HCT116 (cell line): ENCODE data around the gene GSPT1. TPM values are rescaled to one million over a fixed set of nuclear protein-coding genes. Genes with fewer than 3 reads are reported as not detected.
"Not testable (repeated sequence)": the region's sequence is repeated elsewhere in the genome, so short reads cannot be mapped to it uniquely, and the experiment has no call there.

Experiments used
- ATAC-seq: fragments of 200-7000 bp; cut with Tn5 transposase; 2 replicates; pipeline ENCODE4 v1.9.1; 2020; ENCODE audit warnings: mild to moderate bottlenecking, moderate library complexity
- BruUV-seq: library from RNA; stranded (reverse); fragments of 400-500 nt; replicated peaks from 2 replicates; lab custom pipeline; 2021; lab: Mats Ljungman, UMichigan
- CTCF ChIA-PET: fragments of 300-600 bp; sonication (Branson Sonifier 250); formaldehyde crosslinking; loops from one replicate; lab custom pipeline; 2021; ENCODE audit warnings: antibody characterized with exemption; lab: Charles Lee
- POLR2A ChIA-PET: fragments of 300-600, 350-600 bp; sonication (Branson Sonifier 250); formaldehyde crosslinking; loops from one replicate; lab custom pipeline; 2021; ENCODE audit warnings: antibody characterized with exemption; lab: Charles Lee
- RAD21 ChIA-PET, 2 experiments: fragments of 300-600 bp; sonication (Branson Sonifier 250); formaldehyde crosslinking; loops; one replicate each; lab custom pipeline; 2023; ENCODE audit warnings: low total read pairs in 2 of 2; ENCODE audit not compliant: uncharacterized antibody in 2 of 2, unreplicated experiment in 2 of 2, low non-redundant PET in 1 of 2; lab: Charles Lee
- DNase-seq: peaks from one replicate; pipeline ENCODE4 v3.0.0-alpha.2; 2010; ENCODE audit warnings: low read depth, low spot score
- H2AFZ ChIP-seq: fragments of 200-600 bp; shearing (Covaris generic), sonication (generic); 2 replicates; pipeline ENCODE4 v1.6.1; 2017; ENCODE audit warnings: low read depth, mixed run types, mixed read lengths, antibody characterized with exemption, low read length; ENCODE audit not compliant: poor library complexity, severe bottlenecking
- H3K27ac ChIP-seq: 2 replicates; pipeline ENCODE4 v1.5.1; 2012; ENCODE audit warnings: low read depth, low read length
- H3K27me3 ChIP-seq: fragments of 200-600 bp; sonication (generic); 2 replicates; pipeline ENCODE4 v1.6.1; 2016; ENCODE audit warnings: mixed run types, low read length, mixed read lengths; ENCODE audit not compliant: insufficient read depth
- H3K36me3 ChIP-seq, 2 experiments: fragments of 200-500 bp in 1 of 2; fragments of 200-600 bp in 1 of 2; sonication (Bioruptor generic) in 1 of 2; sonication (generic) in 1 of 2; 2 replicates each; pipeline versions ENCODE4 v1.5.1 to v1.6.1; 2014 to 2016; ENCODE audit warnings: low read length in 2 of 2, inconsistent platforms in 1 of 2, mixed read lengths in 1 of 2, mixed run types in 1 of 2; ENCODE audit not compliant: insufficient read depth in 2 of 2, control insufficient read depth in 1 of 2
- H3K4me1 ChIP-seq, 2 experiments: fragments of 200-600 bp in 1 of 2; sonication (generic) in 1 of 2; 2 replicates each; pipeline versions ENCODE4 v1.5.1 to v1.6.1; 2012 to 2017; ENCODE audit warnings: low read length in 2 of 2, inconsistent platforms in 1 of 2, mild to moderate bottlenecking in 1 of 2, mixed read lengths in 1 of 2, mixed run types in 1 of 2, moderate library complexity in 1 of 2; ENCODE audit not compliant: insufficient read depth in 2 of 2, control insufficient read depth in 1 of 2
- H3K4me2 ChIP-seq: fragments of 200-600 bp; sonication (generic); 2 replicates; pipeline ENCODE4 v1.6.1; 2017; ENCODE audit warnings: mixed run types, low read length, mixed read lengths
- H3K4me3 ChIP-seq, 2 experiments: fragments of 200-600 bp in 1 of 2; sonication (generic) in 1 of 2; replicated peaks in 1 of 2; 2 replicates each; pipeline ENCODE4 v1.5.1; 2011 to 2016; ENCODE audit warnings: low read length in 2 of 2, control low read depth in 1 of 2, low read depth in 1 of 2, mild to moderate bottlenecking in 1 of 2, mixed read lengths in 1 of 2, mixed run types in 1 of 2
- H3K79me2 ChIP-seq: fragments of 200-600 bp; sonication (generic); 2 replicates; pipeline ENCODE4 v1.6.1; 2017; ENCODE audit warnings: mild to moderate bottlenecking, mixed run types, low read length, moderate library complexity, mixed read lengths; ENCODE audit not compliant: insufficient read depth
- H3K9ac ChIP-seq: fragments of 200-600 bp; sonication (generic); 2 replicates; pipeline ENCODE4 v1.6.1; 2016; ENCODE audit warnings: low read length, mixed read lengths
- H3K9me2 ChIP-seq: fragments of 200-600 bp; sonication (generic), shearing (Covaris generic); 2 replicates; pipeline ENCODE4 v1.6.1; 2017; ENCODE audit warnings: mixed run types, mild to moderate bottlenecking, moderate library complexity; ENCODE audit not compliant: insufficient read depth
- H3K9me3 ChIP-seq, 2 experiments: fragments of 200-500 bp in 1 of 2; fragments of 200-600 bp in 1 of 2; sonication (Bioruptor generic) in 1 of 2; sonication (generic) in 1 of 2; 2 replicates each; pipeline ENCODE4 v1.6.1; 2014 to 2017; ENCODE audit warnings: low read length in 2 of 2, mixed read lengths in 2 of 2, inconsistent platforms in 1 of 2, low read depth in 1 of 2, mild to moderate bottlenecking in 1 of 2, mixed run types in 1 of 2, moderate library complexity in 1 of 2; ENCODE audit not compliant: control insufficient read depth in 1 of 2, insufficient read depth in 1 of 2
- H4K20me1 ChIP-seq: fragments of 200-600 bp; sonication (generic), shearing (Covaris generic); 2 replicates; pipeline ENCODE4 v1.6.1; 2017; ENCODE audit warnings: mixed run types, mild to moderate bottlenecking, moderate library complexity; ENCODE audit not compliant: insufficient read depth
- ATF3 ChIP-seq: IDR thresholded peaks from 2 replicates; pipeline ENCODE4 v1.6.1; 2012
- CBX3 ChIP-seq: IDR thresholded peaks from 2 replicates; pipeline ENCODE4 v1.6.1; 2012; ENCODE audit warnings: low read depth
- CEBPB ChIP-seq: IDR thresholded peaks from 2 replicates; pipeline ENCODE4 v1.6.1; 2012; ENCODE audit warnings: low read depth
- EGR1 ChIP-seq: IDR thresholded peaks from 2 replicates; pipeline ENCODE4 v1.6.1; 2012; ENCODE audit warnings: low read depth
- EZH2 ChIP-seq: fragments of 200-600 bp; sonication (generic); IDR thresholded peaks from 2 replicates; pipeline ENCODE4 v1.6.1; 2017; ENCODE audit warnings: antibody characterized with exemption, mixed run types
- EZH2phosphoT487 ChIP-seq: fragments of 200-600 bp; IDR thresholded peaks from 2 replicates; pipeline ENCODE4 v1.6.1; 2018; ENCODE audit warnings: antibody characterized with exemption, borderline replicate concordance
- FOSL1 ChIP-seq: IDR thresholded peaks from 2 replicates; pipeline ENCODE4 v1.6.1; 2012; ENCODE audit warnings: low read depth
- JUND ChIP-seq: IDR thresholded peaks from 2 replicates; pipeline ENCODE4 v1.6.1; 2012
- MAX ChIP-seq: IDR thresholded peaks from 2 replicates; pipeline ENCODE4 v1.6.1; 2012
- POLR2A ChIP-seq: IDR thresholded peaks from 2 replicates; pipeline ENCODE4 v1.7.0; 2011; ENCODE audit warnings: borderline replicate concordance; ENCODE audit not compliant: insufficient read depth, insufficient read length; ENCODE audit errors: extremely low read depth
- POLR2AphosphoS5 ChIP-seq: IDR thresholded peaks from 2 replicates; pipeline ENCODE4 v1.6.1; 2011; ENCODE audit warnings: mild to moderate bottlenecking, low read depth, low read length, moderate library complexity
- REST ChIP-seq: IDR thresholded peaks from 2 replicates; pipeline ENCODE4 v1.6.1; 2012; ENCODE audit warnings: low read depth
- SP1 ChIP-seq: IDR thresholded peaks from 2 replicates; pipeline ENCODE4 v1.6.1; 2012; ENCODE audit warnings: low read depth
- TCF7L2 ChIP-seq: IDR thresholded peaks from 2 replicates; pipeline ENCODE4 v1.7.0; 2011; ENCODE audit warnings: borderline replicate concordance, inconsistent platforms; ENCODE audit not compliant: insufficient read depth, insufficient read length; ENCODE audit errors: extremely low read depth
- YY1 ChIP-seq: IDR thresholded peaks from 2 replicates; pipeline ENCODE4 v1.6.1; 2011; ENCODE audit warnings: low read length, low read depth, moderate library complexity, mild to moderate bottlenecking; ENCODE audit not compliant: insufficient replicate concordance; ENCODE audit errors: extremely low read depth
- ZFX ChIP-seq: fragments of 450-650 bp; IDR thresholded peaks from 2 replicates; pipeline ENCODE4 v1.6.1; 2017
- ZNF274 ChIP-seq: fragments of 200-500 bp; sonication (Bioruptor generic); IDR thresholded peaks from 2 replicates; pipeline ENCODE4 v1.6.1; 2014; ENCODE audit warnings: mild to moderate bottlenecking, low read depth, low read length, inconsistent platforms
- intact Hi-C: fragments of 100-400 bp; cut with micrococcal nuclease; formaldehyde crosslinking; loops from 2 replicates; pipeline ENCODE4 v1.10.0; 2022
- total RNA-seq: library from RNA; stranded (reverse); gene quantifications from one replicate; pipeline ENCODE4 v1.2.1, GENCODE V29; 2021; ENCODE audit not compliant: unreplicated experiment
- TF ChIP-seq, protein P1 (sequence below), 3 experiments: fragments of 200-600 bp in 1 of 3; sonication (generic) in 1 of 3; IDR thresholded peaks in 2 of 3; conservative IDR thresholded peaks in 1 of 3; 2 replicates each; pipeline ENCODE4 v1.5.1; 2012 to 2017; ENCODE audit warnings: low read depth in 2 of 3, low read length in 2 of 3, antibody characterized with exemption in 1 of 3, borderline replicate concordance in 1 of 3, control low read depth in 1 of 3, mild to moderate bottlenecking in 1 of 3, mixed read lengths in 1 of 3, mixed run types in 1 of 3, moderate library complexity in 1 of 3; ENCODE audit not compliant: insufficient read depth in 1 of 3

Gene GSPT1
- total RNA-seq, 1 experiment from 2014 or later = 148 TPM

GRCh38 chr16:11946433-11946832, 30.7 kb upstream of the GSPT1 start:
- intact Hi-C loops = no loop called here
- no TSS peak for BruUV-seq
- POLR2A ChIA-PET = no interaction called here
- H3K9me3 ChIP-seq = no peaks in the 10 kb centered on the region
- H3K4me2 ChIP-seq = no peak overlapping the region
- H3K36me3 ChIP-seq = no peaks in the 10 kb centered on the region
- no peak overlapping the region for H3K4me3 ChIP-seq
- no peaks in the 10 kb centered on the region for H3K79me2 ChIP-seq
- H4K20me1 ChIP-seq = no peaks in the 10 kb centered on the region
- H3K4me1 ChIP-seq = no peaks in the 10 kb centered on the region
- H2AFZ ChIP-seq = no peak overlapping the region
- no peaks in the 10 kb centered on the region for H3K9me2 ChIP-seq
- ATAC-seq (no peak), DNase-seq (no peak)
- H3K27me3 ChIP-seq = no peaks in the 10 kb centered on the region
- CTCF ChIA-PET = interaction anchor here (1.6 kb wide), 1 partner anchor 121 kb away, joined by 7 read pairs; no protein-coding TSS in a partner anchor
- RAD21 ChIA-PET = interaction anchor here in 1 of 2 experiments (1.0 kb wide), 1 partner anchor 121 kb away, joined by 3 read pairs; no protein-coding TSS in a partner anchor
- no peak overlapping the region for H3K9ac ChIP-seq
- no peak for TF ChIP-seq TCF7L2
- no peak for TF ChIP-seq POLR2AphosphoS5
- TF ChIP-seq ZFX = no peak
- TF ChIP-seq YY1 = no peak
- TF ChIP-seq MAX = no peak
- no peak for TF ChIP-seq ZNF274
- TF ChIP-seq ATF3 = no peak
- TF ChIP-seq EZH2phosphoT487 = no peak
- no peak for TF ChIP-seq FOSL1
- no peak for TF ChIP-seq REST
- no peak for TF ChIP-seq JUND
- TF ChIP-seq CEBPB = no peak
- no peak for TF ChIP-seq EZH2
- TF ChIP-seq EGR1 = no peak
- no peak for TF ChIP-seq POLR2A
- TF ChIP-seq, protein P1, sequence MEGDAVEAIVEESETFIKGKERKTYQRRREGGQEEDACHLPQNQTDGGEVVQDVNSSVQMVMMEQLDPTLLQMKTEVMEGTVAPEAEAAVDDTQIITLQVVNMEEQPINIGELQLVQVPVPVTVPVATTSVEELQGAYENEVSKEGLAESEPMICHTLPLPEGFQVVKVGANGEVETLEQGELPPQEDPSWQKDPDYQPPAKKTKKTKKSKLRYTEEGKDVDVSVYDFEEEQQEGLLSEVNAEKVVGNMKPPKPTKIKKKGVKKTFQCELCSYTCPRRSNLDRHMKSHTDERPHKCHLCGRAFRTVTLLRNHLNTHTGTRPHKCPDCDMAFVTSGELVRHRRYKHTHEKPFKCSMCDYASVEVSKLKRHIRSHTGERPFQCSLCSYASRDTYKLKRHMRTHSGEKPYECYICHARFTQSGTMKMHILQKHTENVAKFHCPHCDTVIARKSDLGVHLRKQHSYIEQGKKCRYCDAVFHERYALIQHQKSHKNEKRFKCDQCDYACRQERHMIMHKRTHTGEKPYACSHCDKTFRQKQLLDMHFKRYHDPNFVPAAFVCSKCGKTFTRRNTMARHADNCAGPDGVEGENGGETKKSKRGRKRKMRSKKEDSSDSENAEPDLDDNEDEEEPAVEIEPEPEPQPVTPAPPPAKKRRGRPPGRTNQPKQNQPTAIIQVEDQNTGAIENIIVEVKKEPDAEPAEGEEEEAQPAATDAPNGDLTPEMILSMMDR (IDR thresholded peaks at IDR 0.05 in 2 of 3, conservative IDR thresholded peaks at IDR 0.05 in 1 of 3; ENCODE audit: borderline replicate concordance in 1 of 3, insufficient read depth in 1 of 3, low read depth in 2 of 3, low read length in 2 of 3) = no peak
- no peak for TF ChIP-seq CBX3
- TF ChIP-seq SP1 = no peak
- no peak overlapping the region for H3K27ac ChIP-seq

- H2AFZ ChIP-seq, H3K9ac ChIP-seq, H3K27me3 ChIP-seq, H3K9me2 ChIP-seq, RAD21 ChIA-PET, H3K9me3 ChIP-seq, H3K4me3 ChIP-seq, POLR2A ChIA-PET, H3K79me2 ChIP-seq, H3K27ac ChIP-seq, ATAC-seq, intact Hi-C loops, H3K36me3 ChIP-seq, CTCF ChIA-PET, DNase-seq, BruUV-seq, H3K4me1 ChIP-seq, H3K4me2 ChIP-seq, H4K20me1 ChIP-seq: not testable (repeated sequence)
Measured at GRCh38 chr16:11941945-11942344, 26.2 kb upstream of the GSPT1 start, which contains the start of gene NPIPB2. TSS of gene NPIPB2 (minus strand) at chr16:11942045. CDS start at chr16:11942045, 0 bp downstream.
